Kidney (tissue), 14 donors: ENCODE results near the gene MAP3K3. TPM values are rescaled to one million over a fixed set of nuclear protein-coding genes. Genes with fewer than 3 reads are reported as not detected.

Experiments used
- DNase-seq, 5 donors: peaks; one replicate each; pipeline ENCODE4 v3.0.0-alpha.2; 2013 to 2020
- FAIRE-seq: peaks from 2 replicates; lab custom pipeline; 2012; peaks lifted over from hg19 to GRCh38; lab: Jason Lieb, UNC
- H3K27ac ChIP-seq, 2 donors: one replicate each; pipeline ENCODE4 v1.7.0; 2013; ENCODE audit warnings: low read depth in 2 of 2, low read length in 2 of 2, inconsistent platforms in 1 of 2
- H3K27me3 ChIP-seq: one replicate; pipeline ENCODE4 v1.7.1; 2013; ENCODE audit warnings: low read length, inconsistent platforms; ENCODE audit not compliant: control insufficient read depth, insufficient read depth
- H3K36me3 ChIP-seq, 3 donors: one replicate each; pipeline versions ENCODE4 v1.7.0 to v1.7.1; 2013; ENCODE audit warnings: low read length in 3 of 3, control low read depth in 1 of 3, inconsistent platforms in 1 of 3; ENCODE audit not compliant: insufficient read depth in 3 of 3, control insufficient read depth in 2 of 3
- H3K4me1 ChIP-seq, 3 donors: one replicate each; pipeline versions ENCODE4 v1.7.0 to v1.7.1; 2013; ENCODE audit warnings: low read length in 3 of 3, inconsistent platforms in 1 of 3, low read depth in 1 of 3; ENCODE audit not compliant: control insufficient read depth in 2 of 3, insufficient read depth in 2 of 3
- H3K4me3 ChIP-seq, 3 donors: one replicate each; pipeline versions ENCODE4 v1.7.0 to v1.8.1; 2013; ENCODE audit warnings: low read length in 3 of 3, control low read depth in 1 of 3, inconsistent platforms in 1 of 3
- H3K9ac ChIP-seq, 3 donors: one replicate each; pipeline versions ENCODE4 v1.7.0 to v1.7.1; 2013; ENCODE audit warnings: low read length in 3 of 3, control low read depth in 1 of 3, inconsistent platforms in 1 of 3
- H3K9me3 ChIP-seq, 3 donors: one replicate each; pipeline versions ENCODE4 v1.7.0 to v1.7.1; 2013; ENCODE audit warnings: low read length in 3 of 3, control low read depth in 1 of 3, inconsistent platforms in 1 of 3; ENCODE audit not compliant: control insufficient read depth in 2 of 3, insufficient read depth in 1 of 3
- intact Hi-C: fragments of 100-400 bp; cut with DNase I; formaldehyde crosslinking; loops from one replicate; pipeline ENCODE4 v1.11.1; 2022
- polyA plus RNA-seq: library from polyadenylated mRNA; stranded (reverse); fragments of 350-450 nt; fragmentation: Illumina TruSeq; extraction: RNeasy Lipid Tissue Mini Kit (QIAGEN cat#74804); gene quantifications from one replicate; pipeline ENCODE4 v1.2.3, GENCODE V29; 2014; ENCODE audit warnings: low read depth, low replicate concordance; ENCODE audit not compliant: insufficient read depth
- total RNA-seq: library from RNA; stranded (reverse); fragmentation: NEBNext Ultra II Directional; extraction: Animal tissue kit (Norgen Biotek cat#: 25700); gene quantifications from one replicate; pipeline ENCODE4 v1.2.1, GENCODE V29; 2021
- TF ChIP-seq, protein P1 (sequence below): IDR thresholded peaks from 3 replicates; pipeline ENCODE4 v1.5.1; 2012; ENCODE audit warnings: mild to moderate bottlenecking, moderate library complexity, borderline replicate concordance; ENCODE audit not compliant: insufficient read depth; ENCODE audit errors: extremely low read depth
- donor health status: control.
- donor health status: control.
- donor health status: control.
- donor health status: control.
- donor health status: control.
- donor health status: DM: yes; HTN: yes; CAD: no.
- donor health status: Normal renal cell carcinoma (clear cell type).

The MAP3K3 gene
- total and polyA plus RNA-seq, 2 donors from 2014 or later = 17.4 to 50.5 TPM

DNA sequence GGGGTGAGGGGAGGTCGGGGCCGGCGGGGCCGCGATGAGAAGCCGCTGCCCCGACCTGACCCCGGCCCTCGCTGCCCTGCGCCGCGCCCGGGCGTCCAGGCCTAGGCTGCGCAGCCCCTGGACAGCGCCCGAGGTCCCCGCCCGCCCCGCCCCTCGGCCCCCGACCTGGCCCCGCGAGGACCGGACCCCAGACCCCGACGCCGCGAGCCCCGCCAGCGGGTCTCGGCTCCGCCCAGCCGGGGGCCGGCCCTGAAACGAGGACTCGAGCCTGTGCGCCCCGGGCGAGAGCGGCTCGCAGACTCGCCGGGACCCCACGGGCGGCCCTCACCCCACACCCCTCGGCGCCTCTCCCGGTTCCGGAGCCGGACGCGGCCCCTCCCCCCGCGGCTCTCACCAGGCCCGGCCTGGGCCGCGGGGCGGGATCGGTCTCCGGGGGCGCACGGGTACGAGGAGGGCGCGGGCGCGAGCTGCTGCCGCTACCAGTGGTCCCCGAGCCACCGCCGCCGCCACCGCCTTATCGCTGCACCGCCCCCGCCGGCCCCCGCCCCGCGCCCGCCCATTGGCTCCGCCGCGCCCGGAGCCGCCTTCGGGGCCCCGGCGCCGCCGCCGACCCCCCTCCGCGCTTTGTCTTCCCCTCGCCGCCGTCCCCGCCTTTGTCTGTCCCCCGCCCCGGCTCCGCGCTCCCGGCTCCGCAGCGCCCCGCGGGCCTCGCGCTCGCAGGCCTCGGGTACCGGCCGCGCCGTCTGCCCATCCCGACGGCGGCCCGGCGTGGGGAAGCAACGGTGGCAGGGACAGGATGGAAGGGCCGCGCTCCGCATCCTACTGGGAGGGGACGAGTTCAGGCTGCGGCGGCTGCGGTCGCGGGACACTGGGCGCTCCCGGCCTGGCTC is 77.7 kb downstream of the MAP3K3 start, which contains the start of gene LIMD2:
LIMD2 (minus strand) TSS at position 488 of the 890 bp plus-strand sequence. CDS start 827 bp downstream, outside the sequence.
- DNase-seq = peak; percentile 58 to 92 (median 81)
- Histone ChIP-seq H3K27ac (peak within 1 kb of the TSS; percentile 71 to 72), H3K9ac (peak within 1 kb of the TSS in 1 of 3 donors; percentile 7), H3K9me3 (no peaks in the 10 kb centered on the region), H3K4me1 (peaks cover 0 to 13% (median 0%) of the 10 kb centered on the region in 3 donors), H3K4me3 (peak within 1 kb of the TSS in 1 of 3 donors; percentile 46), H3K27me3 (no peaks in the 10 kb centered on the region), H3K36me3 (peaks cover 0 to 9% (median 5%) of the 10 kb centered on the region in 3 donors)
- intact Hi-C loops = no loop called here
- TF ChIP-seq, protein P1, sequence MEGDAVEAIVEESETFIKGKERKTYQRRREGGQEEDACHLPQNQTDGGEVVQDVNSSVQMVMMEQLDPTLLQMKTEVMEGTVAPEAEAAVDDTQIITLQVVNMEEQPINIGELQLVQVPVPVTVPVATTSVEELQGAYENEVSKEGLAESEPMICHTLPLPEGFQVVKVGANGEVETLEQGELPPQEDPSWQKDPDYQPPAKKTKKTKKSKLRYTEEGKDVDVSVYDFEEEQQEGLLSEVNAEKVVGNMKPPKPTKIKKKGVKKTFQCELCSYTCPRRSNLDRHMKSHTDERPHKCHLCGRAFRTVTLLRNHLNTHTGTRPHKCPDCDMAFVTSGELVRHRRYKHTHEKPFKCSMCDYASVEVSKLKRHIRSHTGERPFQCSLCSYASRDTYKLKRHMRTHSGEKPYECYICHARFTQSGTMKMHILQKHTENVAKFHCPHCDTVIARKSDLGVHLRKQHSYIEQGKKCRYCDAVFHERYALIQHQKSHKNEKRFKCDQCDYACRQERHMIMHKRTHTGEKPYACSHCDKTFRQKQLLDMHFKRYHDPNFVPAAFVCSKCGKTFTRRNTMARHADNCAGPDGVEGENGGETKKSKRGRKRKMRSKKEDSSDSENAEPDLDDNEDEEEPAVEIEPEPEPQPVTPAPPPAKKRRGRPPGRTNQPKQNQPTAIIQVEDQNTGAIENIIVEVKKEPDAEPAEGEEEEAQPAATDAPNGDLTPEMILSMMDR = no peak
- FAIRE-seq = no peak

DNA sequence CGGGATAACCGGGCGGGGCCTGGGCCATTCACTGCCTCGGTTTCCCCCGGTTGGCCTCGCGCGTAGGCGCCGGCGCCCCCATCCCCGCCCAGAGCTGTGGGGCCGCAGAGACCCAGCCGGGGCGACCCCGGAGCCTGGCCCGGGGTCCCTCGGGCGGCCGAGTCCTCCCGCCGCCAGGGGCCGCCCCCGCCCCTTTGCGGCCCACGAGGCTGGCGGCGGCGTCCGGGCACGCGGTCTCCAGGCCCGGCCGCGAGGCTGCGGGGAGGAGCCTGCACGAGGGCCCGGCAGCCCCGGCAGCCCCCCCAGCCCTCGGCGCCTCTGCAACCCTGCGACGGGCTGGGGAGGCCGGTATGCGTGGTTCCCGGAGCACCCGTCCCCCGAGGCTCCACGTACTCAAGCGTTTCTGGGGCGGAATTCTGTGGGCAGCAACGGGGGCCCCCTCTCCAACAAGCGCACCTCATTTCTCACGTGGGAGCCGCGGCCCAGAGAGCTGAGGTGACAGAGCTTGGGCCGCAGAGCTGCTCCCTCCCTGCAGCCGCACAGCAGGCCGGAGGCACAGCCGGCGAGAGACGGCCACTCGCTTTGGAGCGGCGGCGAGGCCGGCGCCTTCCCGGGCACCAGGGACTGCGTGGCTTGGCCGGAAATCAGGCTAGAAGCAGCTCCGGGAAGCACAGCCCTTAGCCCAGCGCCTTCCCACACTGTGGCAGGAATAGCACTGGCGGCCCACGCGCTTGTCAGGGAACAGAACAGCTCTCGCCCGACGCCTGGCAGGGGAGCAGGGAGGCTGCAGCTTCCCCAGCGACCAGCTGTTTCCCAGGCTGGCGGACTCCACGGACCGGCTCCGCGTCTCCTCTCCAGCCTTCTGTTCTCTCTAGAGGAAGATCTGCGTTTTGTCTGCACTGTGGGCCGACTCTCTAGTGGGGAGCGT is 78.6 kb downstream of the MAP3K3 start:
- peaks cover 0 to 13% (median 0%) of the 10 kb centered on the region in 3 donors for H3K4me1 ChIP-seq
- TF ChIP-seq, protein P1 = no peak
- H3K27ac ChIP-seq = peak overlapping the region; percentile 71 to 72
- FAIRE-seq (no peak), DNase-seq (peak; percentile 49 to 94 (median 70))
- no peaks in the 10 kb centered on the region for H3K9me3 ChIP-seq
- H3K36me3 ChIP-seq = peaks cover 0 to 15% (median 10%) of the 10 kb centered on the region in 3 donors
- H3K4me3 ChIP-seq = peak overlapping the region in 1 of 3 donors; percentile 39
- intact Hi-C loops = no loop called here
- H3K27me3 ChIP-seq = no peaks in the 10 kb centered on the region
- peak overlapping the region in 1 of 3 donors; percentile 7 for H3K9ac ChIP-seq

GRCh38 chr17:63701456-63701820 is 79.2 kb downstream of the MAP3K3 start:
- TF ChIP-seq, protein P1 = no peak
- H3K27me3 ChIP-seq = no peaks in the 10 kb centered on the region
- FAIRE-seq (no peak), DNase-seq (peak in 1 of 5 donors; percentile 54)
- intact Hi-C loops = no loop called here
- H3K4me1 ChIP-seq = peaks cover 0 to 13% (median 0%) of the 10 kb centered on the region in 3 donors
- H3K27ac ChIP-seq = peak overlapping the region; percentile 71 to 72
- peak overlapping the region in 1 of 3 donors; percentile 39 for H3K4me3 ChIP-seq
- H3K9ac ChIP-seq = no peak overlapping the region
- peaks cover 0 to 17% (median 10%) of the 10 kb centered on the region in 3 donors for H3K36me3 ChIP-seq
- no peaks in the 10 kb centered on the region for H3K9me3 ChIP-seq
